Panc1 (cell line): ENCODE measurements around the gene ZNF521. TPM values are rescaled to one million over a fixed set of nuclear protein-coding genes. Genes with fewer than 3 reads are reported as not detected.

Source experiments
- ATAC-seq: fragments of 200-7000 bp; cut with Tn5 transposase; 2 replicates; pipeline ENCODE4 v1.9.1; 2020; ENCODE audit warnings: mild to moderate bottlenecking, moderate library complexity
- BruUV-seq: library from RNA; stranded (reverse); fragments of 400-500 nt; replicated peaks from 2 replicates; lab custom pipeline; 2021; lab: Mats Ljungman, UMichigan
- CTCF ChIA-PET: fragments of 300-600 bp; sonication (Branson Sonifier 250); formaldehyde crosslinking; loops from one replicate; lab custom pipeline; 2022; ENCODE audit warnings: antibody characterized with exemption; lab: Charles Lee
- POLR2A ChIA-PET: fragments of 300-600 bp; sonication (Branson Sonifier 250); formaldehyde crosslinking; loops from one replicate; lab custom pipeline; 2022; ENCODE audit warnings: antibody characterized with exemption; lab: Charles Lee
- DNase-seq: peaks from one replicate; pipeline ENCODE4 v3.0.0-alpha.2; 2010; ENCODE audit warnings: low read depth, low spot score
- H3K27ac ChIP-seq: 2 replicates; pipeline ENCODE4 v1.5.1; 2011; ENCODE audit warnings: mild to moderate bottlenecking, low read length, inconsistent platforms
- H3K27me3 ChIP-seq: fragments of 200-500 bp; sonication (Bioruptor generic); 2 replicates; pipeline ENCODE4 v1.6.0; 2014; ENCODE audit warnings: low read length, inconsistent platforms; ENCODE audit not compliant: control insufficient read depth, insufficient read depth
- H3K36me3 ChIP-seq: fragments of 200-500 bp; sonication (Bioruptor generic); 2 replicates; pipeline ENCODE4 v1.5.1; 2014; ENCODE audit warnings: inconsistent platforms, mild to moderate bottlenecking, low read length, moderate library complexity; ENCODE audit not compliant: control insufficient read depth, insufficient read depth
- H3K4me1 ChIP-seq: 2 replicates; pipeline ENCODE4 v1.5.1; 2011; ENCODE audit warnings: inconsistent platforms, mild to moderate bottlenecking, low read length, moderate library complexity; ENCODE audit not compliant: control insufficient read depth, insufficient read depth
- H3K4me3 ChIP-seq, 2 experiments: 2 replicates each; pipeline ENCODE4 v1.5.1; 2011 to 2012; ENCODE audit warnings: low read depth in 2 of 2, low read length in 2 of 2, mild to moderate bottlenecking in 2 of 2, inconsistent platforms in 1 of 2, moderate library complexity in 1 of 2
- H3K9me3 ChIP-seq: fragments of 200-500 bp; sonication (Bioruptor generic); 2 replicates; pipeline ENCODE4 v1.5.1; 2014; ENCODE audit warnings: low read depth, mild to moderate bottlenecking, inconsistent platforms, low read length, moderate library complexity; ENCODE audit not compliant: control insufficient read depth, insufficient read depth
- CTCF ChIP-seq: fragments of 450-650 bp; IDR thresholded peaks from 2 replicates; pipeline ENCODE4 v1.5.1; 2017; ENCODE audit warnings: mild to moderate bottlenecking
- POLR2AphosphoS5 ChIP-seq: IDR thresholded peaks from 2 replicates; pipeline ENCODE4 v1.6.1; 2012; ENCODE audit warnings: mild to moderate bottlenecking, low read depth, low read length, moderate library complexity
- REST ChIP-seq, 2 experiments: IDR thresholded peaks; 2 replicates each; pipeline ENCODE4 v1.6.1; 2011 to 2012; ENCODE audit warnings: low read depth in 2 of 2, control low read depth in 1 of 2, low read length in 1 of 2, mild to moderate bottlenecking in 1 of 2, moderate library complexity in 1 of 2; ENCODE audit not compliant: insufficient read depth in 1 of 2
- SIN3A ChIP-seq: IDR thresholded peaks from 2 replicates; pipeline ENCODE4 v1.6.1; 2012; ENCODE audit warnings: low read depth, mild to moderate bottlenecking, low read length, moderate library complexity, borderline replicate concordance; ENCODE audit not compliant: insufficient read depth
- TCF7L2 ChIP-seq: IDR thresholded peaks from 2 replicates; pipeline ENCODE4 v1.6.1; 2011; ENCODE audit warnings: mild to moderate bottlenecking, low read depth, low read length, inconsistent platforms
- in situ Hi-C: cut with HindIII; loops from 2 replicates; pipeline ENCODE4 v1.10.0; 2016; ENCODE audit warnings: low sequenced_read_pairs, low pct_unique_long_range_greater_than_20kb
- intact Hi-C: fragments of 100-400 bp; cut with micrococcal nuclease; formaldehyde crosslinking; loops from one replicate; pipeline ENCODE4 v1.10.0; 2022; ENCODE audit not compliant: unreplicated experiment
- total RNA-seq: library from RNA; stranded (reverse); gene quantifications from one replicate; pipeline ENCODE4 v1.2.1, GENCODE V29; 2021; ENCODE audit not compliant: unreplicated experiment

The ZNF521 gene
- total RNA-seq, 1 experiment from 2014 or later = 0.15 TPM

GRCh38 chr18:25314838-25315190 lies 37.2 kb downstream of the ZNF521 start:
- ATAC-seq = no peak
- TF ChIP-seq CTCF (no peak), SIN3A (no peak), REST (IDR thresholded peaks at IDR 0.05; ENCODE audit: insufficient read depth in 1 of 2, low read depth in 2 of 2, low read length in 1 of 2) (no peak), TCF7L2 (no peak), POLR2AphosphoS5 (no peak)
- BruUV-seq = no TSS peak
- POLR2A ChIA-PET = no interaction called here
- Histone ChIP-seq H3K36me3 (no peaks in the 10 kb centered on the region), H3K27me3 (no peaks in the 10 kb centered on the region), H3K4me3 (no peak overlapping the region), H3K27ac (no peak overlapping the region), H3K4me1 (no peaks in the 10 kb centered on the region), H3K9me3 (no peaks in the 10 kb centered on the region)
- no peak for DNase-seq
- in situ Hi-C loops = no loop called here
- intact Hi-C loops = no loop called here
- CTCF ChIA-PET = no interaction called here

GRCh38 chr18:25314151-25314837 lies 37.7 kb downstream of the ZNF521 start:
- Histone ChIP-seq H3K27ac (no peak overlapping the region), H3K27me3 (no peaks in the 10 kb centered on the region), H3K9me3 (no peaks in the 10 kb centered on the region), H3K36me3 (no peaks in the 10 kb centered on the region), H3K4me1 (no peaks in the 10 kb centered on the region), H3K4me3 (no peak overlapping the region)
- ChIA-PET CTCF (no interaction called here), POLR2A (no interaction called here)
- ATAC-seq = no peak
- in situ Hi-C loops (no loop called here), intact Hi-C loops (no loop called here)
- BruUV-seq = no TSS peak
- no peak for DNase-seq
- no peak for TF ChIP-seq CTCF
- no peak for TF ChIP-seq SIN3A
- no peak for TF ChIP-seq POLR2AphosphoS5
- no peak for TF ChIP-seq REST (IDR thresholded peaks at IDR 0.05; ENCODE audit: insufficient read depth in 1 of 2, low read depth in 2 of 2, low read length in 1 of 2)
- TF ChIP-seq TCF7L2 = no peak
